Chondrocyte (in vitro differentiated cells): ENCODE data around the gene PLXNA2. TPM values are rescaled to one million over a fixed set of nuclear protein-coding genes. Genes with fewer than 3 reads are reported as not detected.

Experiments
- DNase-seq: peaks from one replicate; pipeline ENCODE4 v3.0.0; 2021; ENCODE audit warnings: mixed read lengths, low spot score
- H3K27ac Mint-ChIP-seq: one replicate; pipeline ENCODE4 v1.8.0; 2021; ENCODE audit warnings: mild to moderate bottlenecking, moderate library complexity, mixed read lengths; ENCODE audit not compliant: unreplicated experiment
- H3K27me3 Mint-ChIP-seq: 2 replicates; pipeline ENCODE4 v1.8.0; 2021; ENCODE audit warnings: low read depth, mixed read lengths
- H3K36me3 Mint-ChIP-seq: 2 replicates; pipeline ENCODE4 v1.8.0; 2021; ENCODE audit warnings: low read depth, mixed read lengths
- H3K4me1 Mint-ChIP-seq: 2 replicates; pipeline ENCODE4 v1.8.0; 2021; ENCODE audit warnings: low read depth, mild to moderate bottlenecking, mixed read lengths
- H3K4me3 Mint-ChIP-seq: one replicate; pipeline ENCODE4 v1.8.0; 2021; ENCODE audit warnings: mild to moderate bottlenecking, moderate library complexity, mixed read lengths; ENCODE audit not compliant: unreplicated experiment
- H3K9me3 Mint-ChIP-seq: 2 replicates; pipeline ENCODE4 v1.8.0; 2021; ENCODE audit warnings: low read depth, mixed read lengths
- CTCF ChIP-seq: fragments of 200-600 bp; sonication (generic); IDR thresholded peaks from 2 replicates; pipeline ENCODE4 v1.5.0; 2021; ENCODE audit warnings: antibody characterized with exemption, mild to moderate bottlenecking, moderate library complexity
- total RNA-seq: library from RNA; stranded (reverse); gene quantifications from 3 replicates; pipeline ENCODE4 v1.2.1, GENCODE V29; 2021

PLXNA2 gene
- total RNA-seq, 1 donor from 2014 or later = 22.0 TPM

DNA sequence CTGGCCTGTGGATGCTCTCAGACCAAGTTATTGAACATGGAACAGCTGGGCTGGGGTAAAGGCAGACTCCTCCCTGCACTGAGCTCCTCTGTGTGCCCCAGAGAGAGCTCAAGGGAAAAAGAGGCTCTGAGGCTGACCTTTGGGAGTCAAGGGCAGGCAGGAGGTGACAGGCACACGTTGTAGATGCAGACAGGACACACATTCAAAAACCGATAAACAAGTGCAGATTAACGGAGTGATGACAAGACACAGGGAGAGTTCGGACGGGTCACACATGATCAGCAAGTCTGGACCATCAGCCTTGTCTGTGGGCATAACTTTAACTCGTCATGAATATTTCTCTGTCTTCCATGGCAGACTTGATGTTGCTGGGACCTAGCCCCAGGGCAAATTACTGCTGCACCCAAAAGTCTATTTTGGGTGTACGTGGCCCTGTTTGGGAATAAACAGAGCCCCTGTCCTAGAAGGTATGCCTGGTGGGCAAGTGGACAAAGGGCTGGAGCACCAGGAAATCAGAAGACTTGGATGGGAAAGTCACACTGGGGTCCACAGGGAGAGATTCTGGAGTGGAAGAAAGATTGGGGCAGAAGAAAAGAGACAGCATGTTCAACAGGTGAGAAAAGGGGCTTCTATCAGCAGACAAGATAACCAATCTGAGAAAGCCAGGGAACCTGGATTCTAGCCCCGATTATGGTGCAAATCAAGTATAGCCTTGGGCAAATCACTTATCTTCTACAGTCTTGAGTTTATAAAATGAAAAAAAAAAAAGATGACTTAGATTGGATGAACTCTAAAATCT, 74.9 kb downstream of the PLXNA2 start:
- H3K27ac Mint-ChIP-seq = no peak overlapping the region
- peaks cover 6% of the 10 kb centered on the region for H3K36me3 Mint-ChIP-seq
- H3K4me1 Mint-ChIP-seq = peaks cover 47% of the 10 kb centered on the region
- TF ChIP-seq CTCF = no peak
- H3K4me3 Mint-ChIP-seq = no peak overlapping the region
- DNase-seq = no peak
- no peaks in the 10 kb centered on the region for H3K9me3 Mint-ChIP-seq
- no peaks in the 10 kb centered on the region for H3K27me3 Mint-ChIP-seq

- H3K4me3 Mint-ChIP-seq = no peak overlapping the region
- DNase-seq = no peak
- H3K4me1 Mint-ChIP-seq = peaks cover 47% of the 10 kb centered on the region
- H3K27me3 Mint-ChIP-seq = no peaks in the 10 kb centered on the region
- no peaks in the 10 kb centered on the region for H3K9me3 Mint-ChIP-seq
- H3K36me3 Mint-ChIP-seq = peaks cover 4% of the 10 kb centered on the region
- H3K27ac Mint-ChIP-seq = no peak overlapping the region
- TF ChIP-seq CTCF = no peak
Observed at GRCh38 chr1:208167261-208167869, 76.8 kb downstream of the PLXNA2 start.

DNA sequence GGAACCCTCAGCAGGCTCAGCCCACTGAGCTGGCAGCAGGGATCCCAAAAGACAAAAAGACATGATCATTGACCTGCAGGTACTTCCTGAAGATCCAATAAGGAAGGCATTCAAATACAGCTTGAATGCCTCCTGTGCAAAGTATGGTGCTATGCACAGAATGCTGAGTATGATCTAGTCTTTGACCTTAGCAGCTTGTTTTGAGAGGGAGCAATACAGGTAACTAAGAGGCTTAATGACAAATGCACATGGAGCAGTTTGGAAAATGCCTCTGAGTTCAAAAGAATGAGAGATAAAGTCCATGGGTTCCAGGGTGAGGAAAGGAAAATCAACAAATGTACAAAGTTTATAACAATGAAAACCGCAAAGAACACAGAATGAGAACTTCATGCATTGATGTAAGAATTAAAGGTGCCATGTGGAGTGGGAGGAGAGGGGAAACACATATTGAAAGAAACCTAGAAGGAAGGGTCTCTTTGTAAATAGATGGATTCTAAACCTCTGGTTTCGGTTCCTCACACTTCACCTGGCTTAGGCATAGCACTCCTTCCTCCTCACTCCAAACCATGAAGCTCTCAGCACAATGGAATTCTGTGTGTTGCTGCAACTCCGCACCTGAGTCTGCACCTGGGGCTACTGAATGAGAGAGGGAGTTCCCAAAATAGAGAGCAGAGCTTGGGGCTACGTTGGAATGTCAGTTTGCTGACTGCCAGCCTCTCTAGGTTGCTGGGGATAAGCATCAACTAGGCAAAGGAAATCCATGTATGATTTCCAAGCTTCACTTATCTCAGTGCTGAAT, 77.6 kb downstream of the PLXNA2 start:
- no peak overlapping the region for H3K4me3 Mint-ChIP-seq

DNA sequence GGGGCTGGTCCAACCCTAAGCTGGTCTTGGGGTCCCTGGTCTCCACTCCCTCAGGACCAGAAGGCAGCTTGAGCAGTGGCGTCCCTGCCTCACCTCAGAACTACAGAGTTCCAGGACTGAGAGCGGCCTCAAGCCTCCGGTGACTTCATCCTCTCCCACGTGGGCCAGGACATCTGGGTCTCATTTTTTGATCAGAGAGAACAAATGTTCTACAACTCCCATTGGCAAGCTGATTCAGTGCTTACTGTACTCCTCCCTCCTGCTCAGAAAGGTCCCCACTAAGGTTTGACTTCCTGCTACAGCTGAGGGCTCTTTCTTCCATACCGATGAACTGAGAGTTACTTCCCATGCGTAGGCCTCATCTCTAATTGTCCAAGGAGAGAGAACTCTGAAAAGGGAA, 78.5 kb downstream of the PLXNA2 start:
- Mint-ChIP-seq H3K9me3 (no peaks in the 10 kb centered on the region), H3K27me3 (no peaks in the 10 kb centered on the region), H3K4me3 (no peak overlapping the region), H3K4me1 (peaks cover 51% of the 10 kb centered on the region), H3K27ac (no peak overlapping the region), H3K36me3 (peaks cover 4% of the 10 kb centered on the region)
- TF ChIP-seq CTCF = no peak
- DNase-seq = no peak

More for the DNA sequence above, 77.6 kb downstream of the PLXNA2 start:
- Mint-ChIP-seq H3K27me3 (no peaks in the 10 kb centered on the region), H3K36me3 (peaks cover 4% of the 10 kb centered on the region), H3K9me3 (no peaks in the 10 kb centered on the region), H3K4me1 (peaks cover 48% of the 10 kb centered on the region), H3K27ac (no peak overlapping the region)
- no peak for DNase-seq
- TF ChIP-seq CTCF = no peak

DNA sequence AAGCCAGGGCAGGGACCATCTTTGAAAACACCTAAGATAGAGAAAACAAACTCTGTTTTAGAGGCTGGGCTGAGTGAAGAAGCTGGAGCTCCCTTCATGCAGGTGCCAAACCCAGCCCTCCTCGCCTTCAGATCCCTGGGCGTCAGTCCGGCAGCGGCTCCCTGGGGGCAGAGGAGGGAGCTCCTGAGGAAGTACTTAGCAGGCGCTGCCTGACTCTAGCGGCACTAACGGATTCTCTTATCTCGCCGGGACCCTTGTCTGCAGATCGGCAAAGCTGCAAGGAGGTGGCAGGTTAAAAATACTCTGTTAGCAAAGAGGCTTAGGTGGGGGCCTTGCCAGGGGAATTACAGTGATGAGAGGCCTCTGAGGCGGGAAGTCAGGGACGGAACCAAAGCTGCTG, 79.6 kb downstream of the PLXNA2 start:
- Mint-ChIP-seq H3K27me3 (no peaks in the 10 kb centered on the region), H3K4me1 (peaks cover 51% of the 10 kb centered on the region), H3K36me3 (peaks cover 4% of the 10 kb centered on the region), H3K9me3 (no peaks in the 10 kb centered on the region), H3K27ac (no peak overlapping the region), H3K4me3 (no peak overlapping the region)
- no peak for DNase-seq
- TF ChIP-seq CTCF = no peak
